GM12872 (cell line): Measurements from ENCODE around the gene AGAP1.

ENCODE experiments used
- CTCF ChIP-seq: IDR thresholded peaks from 3 replicates; pipeline ENCODE4 v1.5.1; 2011; ENCODE audit warnings: low read depth, mild to moderate bottlenecking, low read length, moderate library complexity; ENCODE audit not compliant: insufficient read depth

AGAP1 gene

DNA sequence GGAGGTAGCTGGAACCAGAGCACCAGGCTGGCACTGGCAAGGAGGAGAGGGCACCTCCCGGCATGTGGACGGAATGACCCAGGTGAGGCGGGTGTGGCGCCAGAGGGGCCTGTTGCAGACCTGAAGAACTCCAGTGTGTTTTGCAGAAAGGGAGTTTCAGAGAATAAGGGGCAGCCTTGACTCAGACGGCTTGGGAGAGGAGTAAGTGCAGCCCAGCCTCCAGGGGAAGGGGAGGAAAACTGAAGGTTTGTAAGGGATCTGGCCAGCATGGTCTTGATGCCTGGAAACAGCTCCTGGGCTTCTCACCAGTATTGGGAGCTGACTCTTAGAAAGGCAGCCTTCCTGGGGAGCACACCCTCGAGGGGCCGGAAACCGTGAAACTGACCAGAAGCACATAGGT is 101.1 kb downstream of the AGAP1 start:
- TF ChIP-seq CTCF, result no peak

GRCh38 chr2:235595422-235596010 is 101.7 kb downstream of the AGAP1 start:
- peak; percentile 84 for TF ChIP-seq CTCF

DNA sequence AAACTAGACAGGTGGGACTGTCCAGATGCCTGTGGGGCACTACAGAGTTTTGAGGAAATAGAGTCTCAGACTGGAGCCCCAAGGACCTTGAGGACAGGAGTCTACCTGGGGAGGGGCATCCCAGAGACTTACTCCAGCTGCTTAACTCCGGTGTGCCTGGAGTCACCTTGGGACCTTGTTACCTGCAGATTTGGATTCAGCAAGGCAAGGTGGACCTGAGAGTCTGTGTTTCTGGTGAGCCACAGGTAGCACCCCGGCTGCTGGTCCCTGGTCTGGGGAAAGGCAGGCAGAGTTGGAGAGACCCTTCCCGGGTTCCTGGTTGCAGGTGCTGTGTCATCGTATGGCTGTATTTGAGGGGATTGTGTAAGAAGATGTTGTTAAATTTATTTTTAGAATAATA is 102.4 kb downstream of the AGAP1 start:
- no peak for TF ChIP-seq CTCF

DNA sequence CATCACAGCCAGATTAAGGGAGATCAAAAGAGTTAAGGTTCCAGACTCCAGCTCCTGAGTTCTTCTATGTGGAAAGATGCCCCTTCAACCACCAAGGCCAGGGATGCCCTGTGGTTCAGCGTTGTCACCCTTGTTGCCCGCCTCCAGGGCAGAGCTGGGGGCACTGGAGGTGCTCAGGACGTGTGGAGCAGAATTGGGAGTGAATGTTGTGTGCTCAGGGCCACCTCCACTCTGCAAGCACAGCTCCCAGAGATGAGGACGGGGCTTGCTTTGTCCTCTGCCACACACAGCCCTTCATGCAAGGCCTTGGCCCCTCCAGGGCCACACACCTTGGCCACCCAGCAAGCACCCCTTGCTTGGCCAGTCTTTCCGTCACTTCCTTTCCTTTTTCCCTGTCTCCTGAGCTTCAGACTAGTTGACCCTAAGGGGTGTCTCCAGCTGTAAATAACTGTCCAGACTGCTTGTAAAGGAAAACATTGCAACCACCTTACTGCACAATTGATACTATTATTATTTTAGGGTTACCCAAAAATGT is 103.3 kb downstream of the AGAP1 start:
- no peak for TF ChIP-seq CTCF

GRCh38 chr2:235598026-235598425 is 104.2 kb downstream of the AGAP1 start:
- no peak for TF ChIP-seq CTCF

DNA sequence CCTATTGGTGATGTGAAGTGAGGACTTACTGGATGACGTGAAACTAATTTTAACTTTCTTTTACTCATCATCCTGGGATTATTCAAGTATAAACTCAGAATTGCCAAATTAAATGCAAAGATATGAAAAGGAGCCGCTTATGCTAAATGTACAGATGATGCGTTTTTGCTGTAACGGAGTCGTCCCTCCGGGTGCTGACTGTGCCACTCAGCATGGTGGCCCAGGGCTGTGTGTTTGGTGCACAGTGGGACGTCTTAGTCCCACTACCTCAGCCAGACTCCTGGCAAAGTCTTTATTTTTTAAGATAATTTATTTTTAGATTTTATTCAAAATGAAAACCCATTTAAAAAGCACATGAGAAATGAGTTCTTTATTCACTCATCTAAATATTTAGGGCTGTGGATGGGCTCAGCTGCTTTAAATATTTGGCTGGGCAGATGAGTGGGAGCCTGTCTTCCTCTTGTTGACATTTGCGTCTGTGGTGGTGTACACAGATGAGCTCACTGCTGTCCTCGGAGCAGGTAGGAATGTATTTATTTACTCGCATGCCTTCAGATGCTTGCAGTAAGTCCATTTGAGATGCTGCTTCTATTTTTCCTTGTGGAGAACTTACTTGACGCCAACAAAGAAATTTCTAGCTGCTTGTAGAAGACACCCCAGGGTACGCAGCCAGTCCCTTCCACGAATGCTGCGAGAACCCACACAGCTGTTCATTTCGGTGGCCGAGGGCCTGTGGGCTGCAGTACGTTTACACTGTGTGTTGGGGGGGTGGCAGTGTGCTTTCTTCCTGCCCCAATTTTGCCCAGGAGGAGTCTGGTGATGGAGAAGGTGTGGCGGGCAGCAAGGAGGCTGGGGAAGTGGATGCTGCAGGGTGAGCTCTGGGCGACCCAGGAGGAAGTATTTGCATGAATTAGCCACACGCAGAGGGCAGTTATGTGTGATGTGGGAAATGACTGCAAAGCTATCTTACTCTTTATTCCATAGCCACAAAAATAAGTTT is 105.0 kb downstream of the AGAP1 start:
- no peak for TF ChIP-seq CTCF

- no peak for TF ChIP-seq CTCF
These were observed 105.9 kb downstream of the AGAP1 start for GRCh38 chr2:235599596-235600338.
